NK-92 (cell line): ENCODE measurements around the gene KCNA1.

Experiments used
- DNase-seq: peaks from one replicate; lab custom pipeline; 2025; ENCODE audit not compliant: unreplicated experiment; lab: John Stamatoyannopoulos, UW

Gene KCNA1

DNA sequence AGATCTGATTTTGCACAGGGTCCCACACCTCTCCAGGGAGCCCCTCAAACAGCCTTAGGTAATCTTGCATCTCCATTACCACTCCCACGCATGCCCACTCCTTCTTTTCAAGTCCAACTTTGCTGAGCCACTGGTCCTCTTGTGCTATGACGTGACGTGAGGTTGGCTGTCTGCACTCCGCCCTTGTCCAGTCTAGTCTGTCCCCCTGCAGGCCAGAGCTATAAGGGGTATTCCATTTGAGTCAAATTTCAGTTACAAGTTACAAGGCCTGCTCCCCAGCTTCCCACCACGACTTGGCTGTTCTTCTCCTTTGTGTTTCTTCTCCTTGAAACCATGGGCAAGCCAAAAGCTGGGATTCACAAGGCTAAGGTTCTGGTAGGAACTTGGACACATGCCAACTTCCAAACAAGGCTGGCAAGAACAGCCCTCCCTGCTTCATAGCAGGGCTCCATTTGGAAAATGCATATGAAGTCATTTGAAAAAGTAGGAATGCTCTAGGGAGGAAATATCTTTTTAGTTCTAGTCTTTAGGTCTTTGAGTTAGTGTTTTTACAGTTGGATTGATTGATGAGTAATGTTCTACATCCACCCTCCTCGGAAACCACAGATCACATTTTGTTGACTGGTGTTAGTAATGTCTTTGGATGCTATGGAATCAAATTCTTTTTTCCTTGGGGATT is 49.1 kb downstream of the KCNA1 start:
- no peak for DNase-seq

- DNase-seq: no peak
Measured at GRCh38 chr12:4959381-4959780, 49.7 kb downstream of the KCNA1 start.

- DNase-seq: no peak
Measured at GRCh38 chr12:4960030-4960429, 50.3 kb downstream of the KCNA1 start.

- DNase-seq: no peak
Measured at GRCh38 chr12:4960547-4960946, 50.8 kb downstream of the KCNA1 start.

DNA sequence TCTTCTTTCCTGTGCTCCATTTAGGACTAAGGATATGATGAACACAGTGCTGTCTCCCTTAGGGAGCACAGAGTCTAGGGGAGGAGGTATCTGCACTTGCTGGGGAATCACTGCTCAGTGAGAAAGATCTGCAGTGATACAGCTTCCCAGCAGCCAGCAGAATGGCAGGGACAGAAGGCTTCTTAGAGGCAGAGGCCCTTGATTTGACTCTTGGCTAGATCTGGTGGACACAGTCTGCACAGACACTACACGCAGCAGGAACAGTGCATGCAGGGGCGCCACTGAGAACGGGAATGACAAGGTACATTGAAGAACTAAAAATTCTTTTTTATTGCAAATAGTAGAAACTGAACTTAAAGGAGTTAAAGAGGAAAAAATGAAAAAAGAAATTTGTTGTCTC is 51.6 kb downstream of the KCNA1 start:
- no peak for DNase-seq

GRCh38 chr12:4962539-4963486 is 53.1 kb downstream of the KCNA1 start:
- no peak for DNase-seq
